ENCODE data around the gene PEX14.

PEX14 gene

DNA sequence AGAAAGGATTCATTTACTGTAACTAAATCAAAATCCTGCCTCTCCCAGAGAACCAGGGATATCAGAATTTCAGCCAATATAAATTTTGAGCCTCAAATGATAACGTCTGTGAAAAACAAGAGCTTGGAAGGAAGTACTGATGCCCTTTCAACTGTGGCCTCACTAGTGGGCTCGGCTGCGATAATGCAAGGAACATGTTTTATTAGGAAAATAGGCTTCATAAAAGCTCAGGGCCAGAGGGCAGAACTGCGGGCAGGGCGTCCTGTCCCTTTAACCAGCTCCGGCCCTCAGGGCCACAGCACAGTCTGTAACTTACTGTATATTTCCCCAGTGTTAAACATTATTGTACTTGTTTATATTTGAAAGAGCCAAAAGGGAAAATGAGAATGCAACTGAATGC, 122.0 kb downstream of the PEX14 start:
- no peak for DNase-seq (ENCODE audit: low spot score)

DNA sequence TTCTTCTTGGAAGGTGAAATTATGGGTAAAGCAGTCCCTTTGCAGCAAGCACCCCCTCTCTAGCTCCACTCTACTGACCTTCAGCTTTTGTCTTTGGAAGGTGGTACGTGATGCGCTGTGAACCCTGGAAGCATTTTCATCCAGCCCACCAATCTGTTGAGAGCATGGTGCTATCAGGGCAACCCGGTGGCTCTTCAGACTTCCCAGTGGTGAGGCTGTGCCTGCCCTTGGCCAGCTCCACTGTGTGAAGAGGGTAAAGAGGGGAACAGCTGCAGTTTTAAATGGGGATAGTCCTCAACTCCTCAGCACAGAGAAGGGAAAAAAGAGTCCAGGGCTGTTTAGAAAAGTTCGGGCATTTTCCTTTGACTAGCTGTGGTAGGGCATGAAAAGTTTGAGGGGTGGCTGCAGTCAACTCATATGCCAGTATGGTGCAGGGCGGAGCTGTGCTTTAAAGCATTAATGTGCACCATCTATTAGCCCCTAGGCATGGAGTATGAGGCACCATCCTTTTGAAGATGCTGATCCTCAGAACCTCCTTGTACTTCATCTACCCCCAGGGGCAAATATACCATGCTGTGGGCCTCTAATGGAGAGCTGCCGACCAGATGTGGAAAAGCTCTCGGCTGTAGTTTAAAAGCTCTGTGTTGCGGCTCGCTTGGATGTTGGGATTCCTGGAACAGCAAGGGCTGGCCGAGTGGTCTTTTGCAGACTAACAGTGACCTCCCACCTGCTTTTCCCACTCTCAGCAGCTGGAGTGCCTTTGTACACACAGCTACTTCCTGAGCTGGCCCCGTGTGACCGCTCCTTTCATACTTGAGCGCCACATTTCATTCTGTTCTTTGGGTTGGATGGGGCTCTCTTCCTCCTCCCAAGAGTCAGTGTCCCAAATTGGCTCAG, 123.0 kb downstream of the PEX14 start:
- no peak for DNase-seq (ENCODE audit: low spot score)

DNA sequence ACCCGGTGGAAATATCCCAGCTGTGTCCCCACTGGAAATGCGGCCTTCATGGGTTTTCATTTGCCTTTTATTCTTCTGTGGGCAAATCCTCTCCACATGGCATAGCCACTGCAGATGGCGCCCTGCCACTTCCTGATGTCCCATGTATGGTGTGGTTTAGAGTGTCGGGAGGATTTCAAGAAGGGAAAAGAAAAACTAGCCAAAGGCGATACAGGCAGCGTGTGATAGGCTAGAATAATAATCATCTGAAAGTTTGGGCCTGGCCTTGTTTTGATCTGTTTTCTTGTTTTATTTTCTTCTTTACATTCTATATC, 123.6 kb downstream of the PEX14 start:
- DNase-seq (ENCODE audit: low spot score), result no peak

DNA sequence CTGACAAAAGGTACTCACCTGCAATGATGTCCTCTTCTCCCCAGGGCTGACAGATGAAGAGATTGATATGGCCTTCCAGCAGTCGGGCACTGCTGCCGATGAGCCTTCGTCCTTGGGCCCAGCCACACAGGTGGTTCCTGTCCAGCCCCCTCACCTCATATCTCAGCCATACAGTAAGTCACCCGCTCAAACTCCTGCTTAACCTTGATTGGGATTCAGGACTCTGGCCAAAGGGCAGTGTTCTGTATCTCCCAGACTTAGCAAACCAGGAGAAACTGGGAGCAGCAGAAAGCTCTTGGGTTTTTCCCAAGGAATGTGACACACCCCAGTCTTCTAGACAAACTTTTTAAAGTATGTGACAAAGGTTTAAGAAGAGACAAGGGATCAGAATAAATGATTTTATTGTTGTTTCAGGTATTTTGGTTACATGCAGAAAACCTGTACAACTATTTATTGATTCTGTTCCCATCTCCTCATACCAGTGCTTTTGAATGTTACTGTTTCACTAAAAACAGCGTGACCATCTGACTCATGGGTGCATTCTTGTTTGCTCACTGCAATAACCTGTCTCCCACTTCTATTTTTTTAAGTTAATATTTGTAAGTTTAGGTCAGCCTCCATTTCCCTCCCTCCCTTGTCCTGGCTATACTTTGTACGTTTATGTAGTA, 124.6 kb downstream of the PEX14 start:
- DNase-seq (ENCODE audit: low spot score), result no peak

DNA sequence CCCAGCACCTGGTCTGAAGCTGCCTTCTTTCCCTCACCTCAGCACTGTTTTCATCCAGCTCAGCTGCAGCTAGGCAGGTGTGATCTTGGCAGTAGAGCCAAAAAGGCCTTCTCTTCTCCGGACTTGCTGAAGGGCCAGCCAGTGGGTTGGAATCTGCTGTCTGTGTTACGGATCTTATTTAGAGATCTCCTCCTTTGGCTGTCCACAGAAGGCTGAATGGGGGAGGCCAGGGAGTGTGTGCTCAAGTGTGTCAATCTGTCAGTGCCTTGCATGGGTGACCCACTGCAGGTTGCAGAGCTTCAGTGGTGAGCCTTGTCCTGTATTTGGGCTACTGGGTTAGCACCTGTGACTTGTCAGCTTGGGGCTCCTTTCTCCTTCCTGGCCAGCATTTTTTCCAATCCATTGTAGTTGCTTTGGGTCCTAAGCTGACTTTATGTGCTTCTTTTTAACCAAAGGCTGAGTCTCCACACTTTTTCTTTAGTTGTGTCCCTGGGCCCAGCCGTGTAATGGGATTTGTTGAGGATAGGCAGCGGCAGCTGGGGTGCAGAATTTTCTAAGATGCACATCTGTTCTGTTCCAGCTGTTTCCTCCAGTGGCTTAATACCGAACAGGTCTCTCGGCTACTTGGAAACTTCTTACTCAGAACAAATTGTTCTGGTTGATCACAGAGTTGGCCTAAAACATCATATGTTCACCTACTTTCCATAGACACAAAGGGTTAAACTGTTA, 126.8 kb downstream of the PEX14 start:
- no peak for DNase-seq (ENCODE audit: low spot score)

DNA sequence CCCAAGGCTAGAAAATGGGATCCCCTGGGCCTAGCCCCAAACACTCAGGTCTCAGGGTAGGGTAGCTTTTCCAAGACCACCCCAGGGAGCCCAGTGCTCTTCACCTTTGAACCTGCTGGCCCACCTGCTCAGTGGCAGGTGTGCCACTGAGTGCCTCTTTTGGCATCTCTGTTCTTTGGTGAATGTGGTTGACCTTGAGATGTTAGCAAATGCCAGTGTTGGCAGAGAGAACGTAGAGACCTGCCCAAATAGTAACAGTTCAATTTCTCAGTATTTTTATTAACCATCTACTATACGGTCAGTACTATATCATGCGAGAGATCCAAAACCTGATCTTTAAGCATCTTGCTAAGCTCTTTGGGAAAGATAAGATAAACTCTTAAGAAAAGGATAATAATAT, 128.2 kb downstream of the PEX14 start:
- no peak for DNase-seq (ENCODE audit: low spot score)

DNA sequence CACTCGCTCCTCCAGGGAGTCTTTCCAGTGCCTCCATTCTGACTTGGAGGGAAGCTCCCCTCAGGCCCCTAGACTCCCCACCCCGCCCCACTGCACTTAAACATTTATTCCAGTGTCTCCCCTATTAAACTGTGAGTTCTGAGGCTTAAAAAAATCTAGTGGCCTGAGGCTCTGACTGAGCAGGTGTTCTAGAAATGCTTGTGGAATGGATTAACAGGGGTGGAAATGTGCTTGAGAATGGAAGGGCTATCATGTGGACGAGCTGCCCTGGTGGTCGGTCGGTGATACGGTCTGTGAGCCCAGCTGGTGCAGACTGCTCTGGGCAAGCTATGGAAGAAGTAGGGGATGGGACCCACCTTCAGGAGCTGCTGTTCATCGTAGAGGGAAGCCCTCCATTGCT, 130.2 kb downstream of the PEX14 start:
- no peak for DNase-seq (ENCODE audit: low spot score)

DNA sequence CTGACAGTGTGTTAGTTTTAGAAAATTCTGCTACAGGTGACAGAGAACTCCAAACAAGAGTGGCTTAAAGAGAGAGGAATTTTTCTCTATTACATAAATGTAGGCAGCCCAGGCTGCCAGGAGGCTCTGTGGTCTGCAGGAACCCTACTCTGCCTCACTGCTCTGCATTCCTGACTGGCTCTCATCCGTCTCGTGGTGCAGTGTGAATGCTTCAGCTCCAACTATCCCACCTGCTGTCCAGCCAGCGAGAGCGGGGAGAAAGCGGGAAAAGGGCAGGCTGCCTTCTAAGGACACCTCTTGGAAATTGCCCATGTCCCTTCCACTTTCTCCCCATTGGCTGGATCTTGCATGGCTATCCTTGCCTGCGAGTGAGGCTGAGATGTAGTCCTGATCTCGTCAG, 131.3 kb downstream of the PEX14 start:
- DNase-seq (ENCODE audit: low spot score), result no peak

DNA sequence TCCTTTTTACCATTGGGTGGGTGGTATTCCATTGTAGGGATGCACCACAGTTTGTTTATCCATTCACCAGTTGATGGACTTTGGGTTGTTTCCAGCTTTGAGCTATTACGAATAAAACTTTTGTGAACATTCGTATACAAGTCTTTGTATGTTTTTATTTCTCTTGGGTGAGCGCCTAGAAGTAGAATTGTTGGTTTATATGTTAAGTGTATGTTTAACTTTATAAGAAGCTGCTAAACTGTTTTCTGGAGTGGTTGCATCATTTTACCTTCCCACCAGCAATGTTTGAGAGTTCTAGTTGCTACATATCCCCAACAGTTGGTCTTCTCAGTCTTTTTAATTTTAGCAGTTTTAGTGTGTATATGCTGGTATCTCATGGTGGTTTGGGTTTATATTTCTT, 132.5 kb downstream of the PEX14 start:
- DNase-seq (ENCODE audit: low spot score), result no peak

DNA sequence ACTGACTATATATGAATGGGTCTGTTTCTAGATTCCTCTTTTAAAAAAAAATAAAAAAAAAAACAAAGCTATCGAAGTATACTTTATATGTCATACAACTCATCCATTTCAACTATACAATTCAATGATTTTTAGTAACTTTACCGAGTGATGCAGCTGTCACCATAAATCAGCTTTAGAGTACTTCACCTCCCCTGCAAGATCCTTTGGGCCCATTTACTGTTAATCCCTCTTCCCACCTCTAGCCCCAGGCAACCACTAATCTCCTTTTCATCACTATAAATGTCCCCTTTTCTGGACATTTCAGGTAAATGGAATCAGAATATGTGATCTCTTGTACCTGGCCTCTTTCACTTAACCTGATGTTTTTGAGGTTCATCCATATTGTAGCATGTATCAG, 133.9 kb downstream of the PEX14 start:
- no peak for DNase-seq (ENCODE audit: low spot score)

DNA sequence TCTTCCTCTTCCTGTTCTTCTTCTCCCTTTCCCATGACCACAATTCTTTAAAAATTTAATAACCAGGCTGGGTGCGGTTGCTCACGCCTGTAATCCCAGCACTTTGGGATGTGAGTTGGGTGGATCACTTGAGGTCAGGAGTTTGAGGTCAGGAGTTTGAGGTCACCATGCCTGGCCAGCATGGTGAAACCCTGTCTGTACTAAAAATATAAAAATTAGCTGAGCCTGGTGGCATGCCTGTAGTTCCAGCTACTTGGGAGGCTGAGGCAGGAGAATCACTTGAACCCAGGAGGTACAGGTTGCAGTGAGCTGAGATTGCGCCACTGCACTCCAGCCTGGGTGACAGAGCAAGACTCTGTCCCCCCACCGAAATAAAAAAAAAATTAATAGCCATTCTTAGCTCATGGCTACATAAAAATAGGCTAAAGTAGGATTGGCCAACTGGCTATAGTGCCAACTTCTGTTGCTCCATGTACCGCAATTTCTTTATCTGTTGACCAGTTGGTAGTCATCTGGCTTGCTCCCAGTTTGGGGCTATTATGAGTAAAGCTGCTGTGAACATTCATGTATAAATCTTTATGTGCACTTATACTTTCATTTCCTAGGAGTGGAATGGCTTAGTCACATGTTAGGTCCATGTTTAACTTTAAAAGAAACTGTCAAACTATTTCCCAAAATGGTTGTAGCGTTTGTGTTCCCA, 136.3 kb downstream of the PEX14 start:
- DNase-seq (ENCODE audit: low spot score), result no peak

DNA sequence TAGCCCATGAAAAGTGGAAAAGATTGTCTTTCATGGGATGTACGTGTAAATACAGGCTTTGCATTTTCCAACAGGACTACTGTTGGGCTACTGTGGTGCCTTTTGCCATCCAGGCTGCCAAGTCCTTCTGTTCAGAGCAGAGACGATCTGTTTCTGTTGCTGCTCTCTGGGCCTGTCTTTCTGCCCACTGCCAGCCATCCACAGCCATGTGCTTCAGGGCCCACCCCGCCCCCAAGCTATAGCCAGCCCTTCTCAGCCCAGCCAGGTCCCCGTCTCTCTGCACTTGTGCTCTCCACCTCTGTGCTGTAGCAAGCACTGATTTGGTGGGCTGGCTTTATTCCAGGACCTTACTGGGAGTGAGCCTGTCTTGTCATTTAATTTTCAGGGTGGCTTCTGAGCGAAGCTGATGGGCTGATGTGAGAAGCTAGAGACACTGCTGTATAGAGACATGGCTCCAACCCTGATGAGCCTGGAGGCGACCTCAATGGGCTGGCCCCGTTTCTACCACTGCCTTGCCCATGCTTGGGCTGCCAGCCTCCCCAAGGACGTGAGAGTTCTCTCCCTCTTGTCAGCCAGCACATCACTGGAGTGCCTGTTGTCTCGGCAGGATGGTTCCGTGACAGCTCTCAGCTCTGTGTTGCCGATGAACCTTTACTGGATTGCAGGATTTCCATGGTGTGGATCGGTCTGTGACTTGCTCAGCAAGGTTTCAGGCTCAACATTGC, 137.8 kb downstream of the PEX14 start:
- no peak for DNase-seq (ENCODE audit: low spot score)

DNA sequence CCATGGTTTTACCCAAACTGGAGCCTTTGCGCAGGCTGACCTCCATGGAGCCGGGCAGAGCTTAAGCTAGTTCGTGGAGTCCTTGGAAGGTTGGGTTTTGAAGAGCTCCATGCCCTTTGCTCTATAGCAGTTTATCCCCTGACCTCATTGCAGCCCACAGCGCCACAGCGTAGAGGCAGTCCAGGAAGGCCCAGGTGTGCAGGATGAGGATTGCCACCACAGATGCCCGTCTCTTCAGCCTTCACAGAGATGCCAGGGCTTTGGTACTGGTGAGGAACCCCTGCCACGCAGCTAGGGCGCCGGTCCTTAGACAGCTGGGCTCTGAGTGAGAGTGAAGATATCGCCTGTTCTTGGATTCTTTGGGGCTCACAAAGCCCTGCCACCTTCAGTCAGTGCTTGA, 138.6 kb downstream of the PEX14 start:
- no peak for DNase-seq (ENCODE audit: low spot score)

DNA sequence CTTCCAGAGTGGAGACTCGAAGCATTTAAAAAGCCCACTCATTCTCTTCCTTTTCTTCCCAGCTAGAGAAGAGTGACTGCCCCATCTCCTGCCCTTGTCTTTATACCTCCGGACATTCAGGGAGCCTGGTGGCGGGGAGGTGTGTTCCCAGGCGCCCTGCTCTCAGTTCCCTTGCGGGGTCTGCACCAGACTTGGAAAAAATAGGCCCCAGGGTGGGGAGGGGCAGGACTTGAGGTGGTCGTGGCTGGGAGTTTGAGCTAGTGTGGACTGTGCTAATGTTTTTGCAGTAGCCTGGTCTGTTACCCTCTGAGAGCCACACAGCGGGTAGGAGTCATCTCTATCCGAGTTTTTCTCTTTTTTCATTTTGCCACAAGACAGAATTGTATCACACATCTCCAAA, 139.1 kb downstream of the PEX14 start:
- DNase-seq (ENCODE audit: low spot score), result no peak

DNA sequence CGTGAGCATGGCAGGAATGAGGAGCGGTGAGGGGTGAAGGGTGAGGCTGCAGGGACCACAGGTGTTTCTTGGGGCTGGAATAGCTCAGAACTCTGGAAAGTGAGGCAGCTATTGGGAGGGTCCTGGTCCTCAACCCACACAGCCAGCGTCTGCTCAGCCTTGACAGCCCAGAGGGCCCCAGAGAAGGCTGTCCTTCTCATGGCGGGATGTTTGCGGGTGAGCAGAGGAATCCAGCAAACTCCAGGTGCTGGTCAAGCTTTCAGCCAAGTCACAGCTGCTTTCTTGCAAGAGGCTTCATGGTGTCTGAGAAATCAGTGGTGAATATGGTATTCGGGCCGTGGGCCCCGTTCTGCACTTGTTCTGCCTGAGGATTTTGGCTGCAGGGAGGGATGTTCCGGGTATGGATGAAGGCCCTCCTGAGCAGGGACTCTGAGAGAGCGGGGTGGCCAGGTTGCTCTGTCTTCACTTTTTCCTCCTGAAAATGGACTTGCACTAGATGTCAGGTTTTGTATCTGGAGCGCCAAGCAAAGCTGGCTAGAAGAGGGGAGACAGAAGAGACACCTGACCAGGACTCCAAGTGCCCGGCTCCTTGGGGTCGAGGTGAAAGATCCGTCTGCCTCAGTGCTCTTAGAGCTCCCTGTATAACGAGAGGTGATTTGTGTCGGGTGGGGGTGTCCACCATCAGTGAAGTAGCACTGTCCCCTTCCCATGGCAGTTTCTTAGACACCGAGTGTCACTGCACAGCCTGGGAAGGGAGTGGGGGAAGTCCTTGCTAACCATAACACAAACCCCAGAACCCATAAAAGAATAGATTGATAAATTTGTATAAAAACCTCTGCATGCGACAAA, 139.9 kb downstream of the PEX14 start:
- DNase-seq (ENCODE audit: low spot score), result no peak

DNA sequence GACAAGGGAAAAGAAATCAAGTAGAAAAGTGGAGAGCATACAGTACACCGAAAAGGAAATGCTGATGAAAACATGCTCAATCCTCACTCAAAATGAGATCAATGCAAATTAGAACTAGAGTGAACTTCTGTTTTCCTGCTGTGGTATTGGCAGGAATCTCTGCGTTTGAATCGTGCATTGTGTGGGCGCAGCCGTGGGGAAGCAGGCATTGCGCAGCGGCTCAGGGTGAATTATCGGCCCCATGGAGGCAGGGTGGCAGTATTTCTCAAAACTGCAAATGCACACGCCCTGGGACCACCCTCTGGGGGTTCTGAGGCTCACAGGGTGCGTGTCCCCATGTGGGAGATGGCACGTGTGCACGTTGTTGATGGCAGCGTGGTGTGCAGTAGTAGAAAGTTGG, 140.6 kb downstream of the PEX14 start:
- DNase-seq (ENCODE audit: low spot score), result no peak

DNA sequence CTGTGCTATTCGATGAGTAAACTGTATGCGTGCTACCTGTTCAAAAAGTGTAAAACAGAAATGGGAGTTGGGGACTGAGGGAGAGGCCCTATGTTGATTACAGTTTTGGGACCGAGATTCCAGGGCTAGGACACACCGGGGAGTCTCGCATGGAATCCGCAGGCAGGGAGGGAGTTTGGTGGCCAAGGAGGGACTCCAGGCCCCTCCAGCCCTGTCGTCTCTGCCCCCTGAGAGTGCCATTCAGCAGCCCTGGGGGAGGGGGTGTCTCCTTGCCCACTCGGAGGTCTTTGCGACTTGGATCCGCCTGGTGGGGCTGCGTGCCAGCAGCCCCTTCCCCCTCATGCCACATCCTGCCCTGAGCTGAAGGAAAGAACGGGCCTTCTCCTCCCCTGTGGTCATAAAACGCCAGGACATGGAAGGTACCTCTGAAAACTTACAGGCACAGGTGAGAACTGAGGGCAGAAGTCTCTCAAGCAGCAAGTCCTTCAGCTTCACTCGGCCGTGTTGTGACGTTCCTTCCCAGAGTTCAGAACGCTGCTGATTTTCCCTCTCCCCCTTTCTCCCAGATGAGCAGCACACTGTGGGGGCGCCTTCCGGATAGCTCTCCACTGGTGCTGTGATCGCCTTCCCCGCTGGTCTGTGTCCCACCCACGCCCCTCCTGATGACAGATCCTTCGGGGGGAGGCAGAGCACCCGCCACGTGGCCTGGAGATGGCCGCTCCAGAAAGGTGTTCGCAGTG, 141.4 kb downstream of the PEX14 start:
- no peak for DNase-seq (ENCODE audit: low spot score)

DNA sequence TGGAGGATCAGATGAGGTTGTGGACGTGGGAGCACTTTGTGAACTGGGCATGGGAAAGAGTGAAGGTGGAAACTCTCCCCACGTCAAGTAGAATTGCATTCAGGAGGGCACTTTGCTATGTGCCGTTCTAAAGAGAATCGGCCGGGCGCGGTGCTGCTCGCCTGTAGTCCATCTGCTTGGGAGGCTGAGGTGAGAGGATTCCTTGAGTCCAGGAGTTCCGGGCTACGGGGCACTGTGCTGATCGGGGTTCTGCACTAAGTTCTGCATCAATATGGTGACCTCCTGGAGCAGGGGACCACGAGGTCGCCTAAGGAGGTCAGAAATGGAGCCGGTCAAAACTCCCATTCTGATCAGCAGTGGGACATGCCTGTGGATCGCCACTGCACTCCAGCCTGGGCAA, 141.9 kb downstream of the PEX14 start:
- DNase-seq (ENCODE audit: low spot score), result no peak

DNA sequence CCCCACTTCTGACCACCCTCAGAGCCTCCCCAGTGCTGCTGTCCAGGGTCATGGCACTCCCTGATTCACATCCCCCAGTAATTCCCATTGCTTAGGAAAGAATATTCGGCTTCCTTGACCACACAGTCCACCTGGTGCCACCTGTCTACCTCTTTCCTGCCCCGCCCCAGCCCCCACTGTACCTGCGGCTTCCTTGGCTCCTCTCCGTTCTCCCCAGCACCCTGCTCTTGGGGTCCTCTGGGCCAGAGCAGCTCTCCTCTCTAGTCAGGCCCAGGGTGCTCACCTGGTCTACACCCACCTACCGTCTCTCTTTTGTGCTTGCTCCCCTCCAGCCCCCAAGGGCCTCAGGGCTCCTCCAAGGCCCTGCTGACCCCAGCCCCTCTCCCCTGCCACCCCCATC, 142.6 kb downstream of the PEX14 start:
- no peak for DNase-seq (ENCODE audit: low spot score)

All from activated CD4-positive, alpha-beta T cell treated with anti-CD3 and anti-CD28 coated beads, Interleukin-2, Interleukin-4, amounts not matched to agents 100 ng/mL and 50 ng/mL, durations not matched to agents 16 hours and 8 hours (primary cell).